IPS DF 6.9 (cell line): Measurements from ENCODE around the gene CLIC4.
"Not testable (repeated sequence)": the region's sequence is repeated elsewhere in the genome, so short reads cannot be mapped to it uniquely, and the experiment has no call there.

Source experiments
- DNase-seq: peaks from one replicate; pipeline ENCODE4 v3.0.0-alpha.2; 2013; ENCODE audit warnings: low read depth, low spot score
- H3K27ac ChIP-seq: one replicate; pipeline ENCODE4 v1.5.1; 2013; ENCODE audit warnings: low read length, control low read depth
- H3K27me3 ChIP-seq: 2 replicates; pipeline ENCODE4 v1.6.1; 2013; ENCODE audit warnings: mild to moderate bottlenecking, low read length; ENCODE audit not compliant: control insufficient read depth, insufficient read depth
- H3K36me3 ChIP-seq: 2 replicates; pipeline ENCODE4 v1.6.1; 2013; ENCODE audit warnings: low read length; ENCODE audit not compliant: control insufficient read depth, insufficient read depth
- H3K4me1 ChIP-seq: 2 replicates; pipeline ENCODE4 v1.6.1; 2013; ENCODE audit warnings: low read length; ENCODE audit not compliant: control insufficient read depth, insufficient read depth
- H3K4me3 ChIP-seq: 2 replicates; pipeline ENCODE4 v1.5.1; 2013; ENCODE audit warnings: mild to moderate bottlenecking, low read length
- H3K9me3 ChIP-seq: 2 replicates; pipeline ENCODE4 v1.6.1; 2013; ENCODE audit warnings: low read length, inconsistent platforms; ENCODE audit not compliant: control insufficient read depth, insufficient read depth
- WGBS: extraction: QIAGEN DNeasy Blood & Tissue Kit; methylation state at CpG from one replicate; pipeline ENCODE4 v1.1.7; 2013; ENCODE audit warnings: mixed read lengths, missing lambda C conversion rate; ENCODE audit not compliant: insufficient read length, insufficient coverage; 5-methylcytosine and 5-hydroxymethylcytosine counted together

CLIC4 gene

DNA sequence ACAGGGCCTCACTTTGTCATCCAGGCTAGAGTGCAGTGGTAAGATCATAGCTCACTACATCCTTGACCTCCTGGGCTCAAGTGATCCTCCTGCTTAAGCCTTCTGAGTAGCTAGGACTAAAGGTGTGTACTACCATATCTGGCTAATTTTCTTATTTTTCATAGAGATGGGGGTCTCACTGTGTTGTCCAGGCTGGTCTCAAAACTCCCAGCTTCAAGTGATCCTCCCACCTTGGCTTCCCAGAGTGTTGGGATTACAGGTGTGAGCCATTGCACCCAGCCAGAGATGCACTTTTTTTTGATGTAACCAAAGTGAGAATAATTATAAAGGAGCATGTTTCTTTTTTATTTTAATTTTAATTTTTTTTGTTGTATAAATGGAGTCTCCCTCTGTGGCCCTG lies 28.4 kb downstream of the CLIC4 start:
- H3K4me1 ChIP-seq: no peaks in the 10 kb centered on the region
- no peak for DNase-seq

DNA sequence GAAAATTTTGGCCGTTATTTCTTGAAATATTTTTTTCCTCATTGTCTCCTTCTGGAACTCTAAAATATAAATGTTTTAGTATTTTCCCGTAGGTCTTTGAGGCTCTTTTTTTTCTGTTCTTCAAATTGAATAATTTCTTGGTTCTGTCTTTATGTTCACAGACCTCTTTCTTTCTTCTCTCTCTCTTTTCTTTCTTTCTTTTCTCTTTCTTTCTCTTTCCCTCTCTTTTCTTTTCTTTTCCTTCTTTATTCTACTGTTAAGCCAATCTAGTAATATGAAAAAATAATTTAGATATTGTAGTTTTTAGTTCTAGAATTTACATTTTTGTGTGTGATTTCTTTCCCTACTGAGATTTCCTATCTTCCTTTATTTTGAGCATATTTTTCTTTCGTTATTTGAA lies 30.1 kb downstream of the CLIC4 start:
- H3K9me3 ChIP-seq: no peaks in the 10 kb centered on the region

More for the DNA sequence above, 28.4 kb downstream of the CLIC4 start:
- Histone ChIP-seq H3K36me3 (no peaks in the 10 kb centered on the region), H3K27ac (no peak overlapping the region), H3K9me3 (no peaks in the 10 kb centered on the region), H3K4me3 (no peak overlapping the region), H3K27me3 (no peaks in the 10 kb centered on the region)

DNA sequence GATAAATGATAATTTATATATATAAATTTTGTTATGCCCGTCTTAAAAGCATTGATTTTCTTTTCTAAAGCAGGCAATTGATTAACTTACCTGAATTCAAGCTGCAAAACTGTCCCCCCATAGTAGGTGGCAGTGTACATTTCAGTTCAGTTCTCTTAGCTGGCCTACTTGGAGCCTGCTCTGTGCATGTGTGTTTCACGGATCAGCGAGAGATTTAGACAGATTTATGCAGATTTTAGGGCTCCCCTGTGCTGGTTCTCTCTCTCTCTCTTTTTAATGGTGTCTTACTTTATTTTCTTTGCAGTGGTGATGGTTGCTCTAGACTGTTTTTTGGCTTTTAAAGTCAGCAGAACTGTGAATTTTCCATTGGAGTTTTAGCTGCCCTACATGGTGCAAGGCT lies 30.7 kb downstream of the CLIC4 start:
- WGBS: no CpG with 5 or more reads among the region's 3 CpGs
- H3K4me3 ChIP-seq: no peak overlapping the region
- H3K27ac ChIP-seq: no peak overlapping the region
- 0 out of 2 replicates have a peak, but pooled peaks cover 1% of the 10 kb centered on the region for H3K4me1 ChIP-seq
- no peak for DNase-seq
- no peaks in the 10 kb centered on the region for H3K27me3 ChIP-seq
- H3K9me3 ChIP-seq: no peaks in the 10 kb centered on the region
- no peaks in the 10 kb centered on the region for H3K36me3 ChIP-seq

More for the DNA sequence above, 30.1 kb downstream of the CLIC4 start:
- Histone ChIP-seq H3K4me3 (no peak overlapping the region), H3K36me3 (no peaks in the 10 kb centered on the region), H3K27me3 (no peaks in the 10 kb centered on the region), H3K4me1 (0 out of 2 replicates have a peak, but pooled peaks cover 1% of the 10 kb centered on the region), H3K27ac (no peak overlapping the region)
- DNase-seq: no peak
- WGBS: no CpG with 5 or more reads among the region's 3 CpGs

DNA sequence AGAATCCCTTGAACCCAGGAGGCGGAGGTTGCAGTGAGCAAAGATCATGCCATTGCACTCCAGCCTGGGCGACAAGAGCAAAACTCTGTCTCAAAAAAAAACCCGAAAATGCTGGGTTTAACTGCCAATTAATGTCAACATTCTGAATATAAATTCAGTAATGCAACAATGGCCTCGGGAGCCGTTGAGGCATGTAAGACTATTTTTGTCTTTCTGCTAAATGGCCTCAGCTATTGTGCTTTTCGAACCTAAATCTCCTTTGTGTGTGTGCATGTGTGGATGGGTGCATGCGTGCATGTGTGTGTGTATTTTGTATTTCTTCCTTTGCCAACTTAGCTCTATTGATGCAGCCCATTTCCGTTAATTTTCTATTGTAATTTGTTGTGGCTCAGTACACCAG lies 31.6 kb downstream of the CLIC4 start:
- Histone ChIP-seq H3K27ac (no peak overlapping the region), H3K9me3 (no peaks in the 10 kb centered on the region), H3K27me3 (no peaks in the 10 kb centered on the region), H3K4me3 (no peak overlapping the region), H3K4me1 (0 out of 2 replicates have a peak, but pooled peaks cover 1% of the 10 kb centered on the region), H3K36me3 (no peaks in the 10 kb centered on the region)
- DNase-seq: no peak
- no CpG with 5 or more reads among the region's 8 CpGs for WGBS

DNA sequence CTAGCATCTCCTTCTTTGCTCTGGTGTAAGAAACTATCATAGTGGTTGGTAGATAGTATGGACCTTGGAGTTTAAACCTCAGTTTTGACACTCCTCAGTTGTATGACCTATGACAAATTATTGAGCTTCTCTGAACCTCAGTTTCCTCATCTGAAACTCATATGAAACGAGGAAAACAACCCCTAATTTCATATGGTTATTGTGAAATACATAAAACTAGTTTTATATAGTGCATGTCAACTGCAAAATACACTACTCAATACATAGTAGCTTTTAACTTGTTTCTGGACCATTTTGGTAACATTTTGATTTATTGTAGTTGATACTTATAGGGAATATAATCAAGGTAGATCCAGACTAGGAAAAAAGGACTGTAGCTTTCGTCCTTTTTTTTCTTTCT lies 32.9 kb downstream of the CLIC4 start:
- Histone ChIP-seq H3K9me3 (no peaks in the 10 kb centered on the region), H3K4me3 (no peak overlapping the region), H3K4me1 (0 out of 2 replicates have a peak, but pooled peaks cover 1% of the 10 kb centered on the region), H3K27me3 (no peaks in the 10 kb centered on the region), H3K27ac (no peak overlapping the region), H3K36me3 (no peaks in the 10 kb centered on the region)
- DNase-seq: no peak
- WGBS: no CpG with 5 or more reads among the region's 2 CpGs

DNA sequence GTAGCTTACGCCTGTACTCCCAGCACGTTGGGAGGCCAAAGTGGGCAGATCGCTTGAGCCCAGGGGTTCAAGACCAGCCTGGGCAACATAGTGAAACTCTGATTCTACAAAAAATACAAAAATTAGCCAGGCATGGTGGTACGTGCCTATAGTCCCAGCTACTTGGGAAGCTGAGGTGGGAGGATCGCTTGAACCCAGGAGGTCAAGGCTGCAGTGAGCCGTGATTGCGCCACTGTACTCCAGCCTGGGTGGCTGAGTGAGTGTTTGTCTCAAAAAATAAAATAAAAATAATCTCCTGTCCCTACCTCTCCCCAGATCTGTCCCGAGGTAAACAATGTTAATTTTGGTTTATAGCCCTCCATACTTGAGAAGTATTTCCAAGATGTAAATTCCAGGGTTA lies 34.0 kb downstream of the CLIC4 start:
- H3K27me3 ChIP-seq, H3K4me1 ChIP-seq: not testable (repeated sequence)

DNA sequence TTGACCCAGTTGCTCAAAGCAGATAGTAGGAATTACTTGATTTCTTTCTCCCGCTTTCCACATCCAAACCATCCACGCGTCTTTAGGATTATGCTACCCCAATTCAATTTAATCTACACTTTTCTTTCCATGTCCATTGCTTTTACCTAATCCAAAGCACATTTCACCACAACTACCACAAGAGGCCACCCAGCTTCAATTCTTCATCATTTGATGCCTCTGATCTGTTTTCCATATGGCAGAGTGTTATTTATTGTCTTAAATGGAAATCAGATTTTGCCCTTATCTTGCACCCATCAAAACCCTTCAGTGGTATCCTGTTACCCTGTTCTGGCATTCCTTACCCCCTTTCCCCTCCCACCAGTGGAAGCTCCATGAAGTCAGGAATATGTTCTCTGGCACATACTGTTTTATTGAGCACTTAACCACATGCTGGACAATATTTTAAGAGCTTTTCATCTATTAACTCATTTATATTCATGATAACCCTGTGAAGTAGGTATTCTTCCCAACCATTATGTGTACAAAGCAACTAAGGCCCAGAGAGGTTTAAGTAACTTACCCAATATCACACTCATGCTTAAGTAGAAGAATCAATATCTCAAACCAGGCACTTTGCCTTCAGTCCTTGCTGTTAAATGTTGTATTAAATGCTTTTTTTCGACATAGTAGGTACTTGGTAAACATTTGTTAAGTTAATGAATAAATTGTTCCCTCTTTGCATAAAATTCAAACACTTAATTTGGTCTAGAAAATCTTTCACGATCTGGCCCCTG lies 34.6 kb downstream of the CLIC4 start:
- Histone ChIP-seq H3K27me3 (no peaks in the 10 kb centered on the region), H3K27ac (no peak overlapping the region), H3K4me1 (0 out of 2 replicates have a peak, but pooled peaks cover 1% of the 10 kb centered on the region), H3K4me3 (no peak overlapping the region), H3K36me3 (no peaks in the 10 kb centered on the region), H3K9me3 (no peaks in the 10 kb centered on the region)
- no peak for DNase-seq
- 100% methylated on average over 3 of the region's 5 CpGs for whole genome bisulfite sequencing

More for the DNA sequence above, 34.0 kb downstream of the CLIC4 start:
- not testable (repeated sequence) for H3K4me3 ChIP-seq, H3K9me3 ChIP-seq, H3K27ac ChIP-seq, H3K36me3 ChIP-seq, DNase-seq
- no CpG with 5 or more reads among the region's 8 CpGs for WGBS

DNA sequence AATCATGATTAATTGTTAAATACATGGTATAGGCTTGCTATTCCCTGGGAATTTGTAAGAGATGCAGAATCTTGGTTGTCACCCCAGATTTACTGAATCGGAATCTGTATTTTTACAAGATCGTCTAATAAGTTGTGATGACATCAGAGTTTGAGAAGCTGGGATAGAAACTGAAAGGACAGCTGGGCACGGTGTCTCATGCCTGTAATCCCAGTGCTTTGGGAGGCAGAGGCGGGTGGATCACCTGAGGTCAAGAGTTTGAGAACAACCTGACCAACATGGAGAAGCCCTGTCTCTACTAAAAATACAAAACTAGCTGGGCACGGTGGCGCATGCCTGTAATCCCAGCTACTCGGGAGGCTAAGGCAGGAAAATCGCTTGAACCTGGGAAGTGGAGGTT lies 35.4 kb downstream of the CLIC4 start:
- not testable (repeated sequence) for H3K36me3 ChIP-seq, H3K9me3 ChIP-seq, H3K4me3 ChIP-seq, DNase-seq, H3K27me3 ChIP-seq, H3K27ac ChIP-seq, H3K4me1 ChIP-seq
- WGBS: no CpG with 5 or more reads among the region's 8 CpGs

DNA sequence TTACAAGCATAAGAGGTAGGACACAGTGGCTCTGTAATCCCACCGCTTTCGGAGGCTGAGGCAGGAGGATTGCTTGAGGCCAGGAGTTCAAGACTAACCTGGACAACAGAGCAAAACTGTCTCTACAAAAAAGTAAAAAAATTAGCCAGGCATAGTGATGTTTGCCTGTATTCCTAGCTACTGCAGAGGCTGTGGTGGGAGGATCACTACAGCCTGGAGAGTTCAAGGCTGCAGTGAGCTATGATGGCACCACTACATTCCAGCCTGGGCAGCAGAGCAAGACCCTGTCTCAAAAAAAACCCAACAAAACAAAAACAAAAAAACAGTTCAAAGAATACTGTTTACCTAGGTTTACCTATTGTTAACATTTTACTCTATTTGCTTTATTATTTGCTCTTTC lies 37.4 kb downstream of the CLIC4 start:
- Histone ChIP-seq H3K36me3 (no peaks in the 10 kb centered on the region), H3K4me1 (0 out of 2 replicates have a peak, but pooled peaks cover 1% of the 10 kb centered on the region), H3K27me3 (no peaks in the 10 kb centered on the region), H3K4me3 (no peak overlapping the region), H3K27ac (no peak overlapping the region), H3K9me3 (no peaks in the 10 kb centered on the region)
- no CpG with 5 or more reads among the region's 2 CpGs for WGBS
- no peak for DNase-seq

DNA sequence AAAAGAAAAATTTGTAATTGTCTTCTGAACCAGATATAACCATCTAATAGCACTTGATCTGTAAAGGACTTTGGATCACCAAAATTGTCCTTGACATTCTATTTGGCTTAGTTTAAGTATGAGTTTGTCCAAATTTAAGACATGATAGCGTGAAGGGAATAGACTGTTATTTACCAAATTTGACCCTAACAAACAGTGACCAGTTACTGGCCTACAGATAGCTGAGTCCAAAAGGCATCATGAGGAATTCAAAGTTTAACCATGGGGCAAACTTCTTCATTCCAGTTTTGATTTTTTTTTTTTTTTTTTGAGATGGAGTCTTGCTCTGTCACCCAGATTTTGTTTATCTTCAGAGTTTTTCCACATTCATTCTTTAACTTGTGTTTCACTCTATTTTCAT lies 38.5 kb downstream of the CLIC4 start:
- Histone ChIP-seq H3K27ac (no peak overlapping the region), H3K4me3 (no peak overlapping the region), H3K27me3 (no peaks in the 10 kb centered on the region), H3K4me1 (0 out of 2 replicates have a peak, but pooled peaks cover 1% of the 10 kb centered on the region), H3K36me3 (no peaks in the 10 kb centered on the region), H3K9me3 (no peaks in the 10 kb centered on the region)
- DNase-seq: no peak
- no CpG with 5 or more reads among the region's 1 CpG for WGBS

DNA sequence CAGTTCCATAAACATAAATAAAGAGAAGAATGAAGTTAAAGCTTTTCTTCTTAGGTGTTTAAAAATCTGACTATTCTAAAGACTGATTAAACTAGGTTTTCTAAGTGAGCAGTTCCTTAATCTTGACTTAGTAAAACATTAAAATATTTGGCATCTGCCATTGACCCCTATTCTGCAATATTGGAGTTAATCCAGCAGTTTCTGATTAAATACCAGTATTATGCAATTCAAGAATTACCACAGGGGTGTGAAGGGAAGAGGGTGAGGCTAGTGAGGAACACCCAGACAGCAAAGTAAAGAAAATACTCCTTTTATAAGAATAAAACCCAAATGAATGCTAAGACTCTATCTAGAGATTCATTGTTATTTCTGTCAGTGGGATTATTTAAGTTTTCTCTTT lies 40.9 kb downstream of the CLIC4 start:
- Histone ChIP-seq H3K4me1 (no peaks in the 10 kb centered on the region), H3K27me3 (no peaks in the 10 kb centered on the region), H3K36me3 (no peaks in the 10 kb centered on the region), H3K27ac (no peak overlapping the region), H3K9me3 (no peaks in the 10 kb centered on the region), H3K4me3 (no peak overlapping the region)
- no peak for DNase-seq
